Measurements from ENCODE around the gene OR7G1.
"Not testable (repeated sequence)": the region's sequence is repeated elsewhere in the genome, so short reads cannot be mapped to it uniquely, and the experiment has no call there.

The OR7G1 gene

GRCh38 chr19:9075064-9075949, 40.3 kb downstream of the OR7G1 start:
- DNase-seq: peak; percentile 97

GRCh38 chr19:9073806-9074205, 41.8 kb downstream of the OR7G1 start:
- no peak for DNase-seq

GRCh38 chr19:9071720-9072119, 43.8 kb downstream of the OR7G1 start:
- DNase-seq: not testable (repeated sequence)

GRCh38 chr19:9070066-9070465, 45.5 kb downstream of the OR7G1 start:
- DNase-seq: no peak

- no peak for DNase-seq
Measured at GRCh38 chr19:9065457-9066014, 50.0 kb downstream of the OR7G1 start.
